Osteoblast (primary cell): ENCODE results near the gene FRMD3. TPM values are rescaled to one million over a fixed set of nuclear protein-coding genes. Genes with fewer than 3 reads are reported as not detected.

Experiments used
- DNase-seq: peaks from one replicate; pipeline ENCODE4 v3.0.0; 2011; ENCODE audit warnings: low spot score, mixed read lengths; ENCODE audit not compliant: insufficient read length; ENCODE audit errors: missing footprints
- H2AFZ ChIP-seq: 2 replicates; pipeline ENCODE4 v1.6.0; 2011; ENCODE audit warnings: mild to moderate bottlenecking, low read length
- H3K27ac ChIP-seq: 2 replicates; pipeline ENCODE4 v1.5.1; 2011; ENCODE audit warnings: mild to moderate bottlenecking, low read depth, low read length, moderate library complexity
- H3K27me3 ChIP-seq: 2 replicates; pipeline ENCODE4 v1.6.0; 2012; ENCODE audit warnings: mild to moderate bottlenecking, control low read depth, inconsistent platforms, low read length, moderate library complexity; ENCODE audit not compliant: insufficient read depth
- H3K36me3 ChIP-seq: 2 replicates; pipeline ENCODE4 v1.5.1; 2011; ENCODE audit warnings: mild to moderate bottlenecking, low read length, control low read depth, moderate library complexity; ENCODE audit not compliant: insufficient read depth
- H3K4me1 ChIP-seq: 2 replicates; pipeline ENCODE4 v1.5.1; 2011; ENCODE audit warnings: mild to moderate bottlenecking, low read length, control low read depth, moderate library complexity; ENCODE audit not compliant: insufficient read depth
- H3K4me2 ChIP-seq: 2 replicates; pipeline ENCODE4 v1.6.0; 2011; ENCODE audit warnings: mild to moderate bottlenecking, low read length; ENCODE audit not compliant: insufficient read depth
- H3K4me3 ChIP-seq: fragments of 200-600 bp; sonication (generic); 3 replicates; pipeline ENCODE4 v1.5.1; 2012; ENCODE audit warnings: mild to moderate bottlenecking, low read length, inconsistent platforms; ENCODE audit not compliant: insufficient read depth
- H3K79me2 ChIP-seq: 2 replicates; pipeline ENCODE4 v1.6.0; 2012; ENCODE audit warnings: mild to moderate bottlenecking, low read length, control low read depth, inconsistent platforms; ENCODE audit not compliant: insufficient read depth
- H3K9me3 ChIP-seq: 2 replicates; pipeline ENCODE4 v1.5.1; 2011; ENCODE audit warnings: low read depth, low read length, control low read depth
- H4K20me1 ChIP-seq: 2 replicates; pipeline ENCODE4 v1.6.0; 2012; ENCODE audit warnings: mild to moderate bottlenecking, low read length, control low read depth; ENCODE audit not compliant: insufficient read depth
- total RNA-seq: library from RNA; depleted of rRNA; stranded (reverse); fragments of >200 nt; gene quantifications from 2 replicates; pipeline ENCODE4 v1.2.3, GENCODE V29; 2012
- TF ChIP-seq, protein P1 (sequence below): IDR thresholded peaks from 2 replicates; pipeline ENCODE4 v1.5.1; 2011; ENCODE audit warnings: mild to moderate bottlenecking, low read depth, low read length, moderate library complexity; ENCODE audit errors: extremely low read depth

FRMD3 gene
- total RNA-seq, 1 donor: 0.36 TPM

DNA sequence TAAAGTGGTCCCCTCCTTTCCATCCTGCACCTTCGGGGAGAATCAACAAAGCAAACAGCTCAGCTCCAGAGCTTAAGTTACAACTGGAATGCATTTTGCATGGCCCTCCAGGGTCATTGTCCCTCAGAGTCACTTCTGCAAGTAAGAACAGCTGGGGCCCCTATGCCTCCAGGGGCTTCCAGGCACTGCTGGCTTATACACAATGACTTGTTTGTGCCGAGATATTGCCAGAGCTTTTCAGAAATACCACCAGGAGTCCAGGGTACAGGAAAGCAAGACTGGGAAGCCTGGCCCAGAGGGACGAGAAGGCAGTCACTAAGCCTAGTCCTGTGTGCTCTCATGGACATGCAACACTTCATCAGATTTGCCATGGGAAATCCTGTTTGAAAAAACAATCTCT, 11.3 kb downstream of the FRMD3 start:
- Histone ChIP-seq H3K27me3 (no peaks in the 10 kb centered on the region), H3K4me3 (no peak overlapping the region), H4K20me1 (no peaks in the 10 kb centered on the region), H3K4me1 (no peaks in the 10 kb centered on the region), H3K79me2 (no peaks in the 10 kb centered on the region), H2AFZ (no peak overlapping the region), H3K9me3 (no peaks in the 10 kb centered on the region), H3K27ac (no peak overlapping the region), H3K36me3 (no peaks in the 10 kb centered on the region), H3K4me2 (no peak overlapping the region)
- DNase-seq: no peak
- TF ChIP-seq, protein P1, sequence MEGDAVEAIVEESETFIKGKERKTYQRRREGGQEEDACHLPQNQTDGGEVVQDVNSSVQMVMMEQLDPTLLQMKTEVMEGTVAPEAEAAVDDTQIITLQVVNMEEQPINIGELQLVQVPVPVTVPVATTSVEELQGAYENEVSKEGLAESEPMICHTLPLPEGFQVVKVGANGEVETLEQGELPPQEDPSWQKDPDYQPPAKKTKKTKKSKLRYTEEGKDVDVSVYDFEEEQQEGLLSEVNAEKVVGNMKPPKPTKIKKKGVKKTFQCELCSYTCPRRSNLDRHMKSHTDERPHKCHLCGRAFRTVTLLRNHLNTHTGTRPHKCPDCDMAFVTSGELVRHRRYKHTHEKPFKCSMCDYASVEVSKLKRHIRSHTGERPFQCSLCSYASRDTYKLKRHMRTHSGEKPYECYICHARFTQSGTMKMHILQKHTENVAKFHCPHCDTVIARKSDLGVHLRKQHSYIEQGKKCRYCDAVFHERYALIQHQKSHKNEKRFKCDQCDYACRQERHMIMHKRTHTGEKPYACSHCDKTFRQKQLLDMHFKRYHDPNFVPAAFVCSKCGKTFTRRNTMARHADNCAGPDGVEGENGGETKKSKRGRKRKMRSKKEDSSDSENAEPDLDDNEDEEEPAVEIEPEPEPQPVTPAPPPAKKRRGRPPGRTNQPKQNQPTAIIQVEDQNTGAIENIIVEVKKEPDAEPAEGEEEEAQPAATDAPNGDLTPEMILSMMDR: no peak

DNA sequence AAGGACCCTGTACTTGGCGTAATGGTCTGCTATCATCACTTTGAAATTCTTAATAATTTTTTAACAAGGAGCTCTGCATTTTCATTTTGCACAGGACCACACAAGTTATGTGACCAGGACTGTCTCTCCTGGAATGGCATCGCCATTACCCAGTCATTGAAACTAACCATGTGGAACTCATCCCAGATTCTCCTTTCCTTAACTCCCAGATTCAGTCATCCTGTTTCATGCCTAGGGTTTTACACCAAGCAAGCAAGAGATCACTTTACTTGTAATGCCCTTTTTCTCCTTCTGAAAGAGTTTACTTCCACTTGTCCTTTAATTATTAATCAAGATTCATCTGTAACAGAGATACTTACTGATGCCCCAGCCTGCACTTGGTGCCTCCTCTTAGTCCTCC, 12.0 kb downstream of the FRMD3 start:
- Histone ChIP-seq H3K36me3 (no peaks in the 10 kb centered on the region), H3K27me3 (no peaks in the 10 kb centered on the region), H4K20me1 (no peaks in the 10 kb centered on the region), H3K9me3 (no peaks in the 10 kb centered on the region), H3K4me1 (no peaks in the 10 kb centered on the region), H3K79me2 (no peaks in the 10 kb centered on the region), H3K4me2 (no peak overlapping the region), H3K4me3 (no peak overlapping the region), H2AFZ (no peak overlapping the region), H3K27ac (no peak overlapping the region)
- DNase-seq: no peak
- TF ChIP-seq, protein P1: no peak

DNA sequence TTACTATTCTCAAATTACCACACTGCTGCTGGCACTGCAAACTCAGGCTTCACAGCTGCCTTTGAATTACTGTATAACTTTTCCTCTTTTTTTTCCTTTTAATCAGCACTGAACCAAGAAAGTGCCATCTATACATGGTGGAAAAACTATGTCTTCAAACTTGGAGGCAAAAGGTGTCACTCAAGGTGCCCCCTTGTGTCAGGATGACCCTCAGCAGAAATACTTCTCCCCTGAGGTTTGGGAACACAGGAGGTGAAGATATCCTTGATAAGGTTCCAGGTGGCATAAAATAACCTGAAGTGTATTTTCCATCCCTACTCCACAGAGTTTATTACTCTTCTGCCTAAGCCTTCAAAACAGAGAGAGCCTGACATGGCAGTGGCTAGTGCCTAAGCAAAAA, 14.5 kb downstream of the FRMD3 start:
- H2AFZ ChIP-seq: no peak overlapping the region
- H3K4me1 ChIP-seq: no peaks in the 10 kb centered on the region
- no peak overlapping the region for H3K4me3 ChIP-seq
- DNase-seq: no peak
- H4K20me1 ChIP-seq: no peaks in the 10 kb centered on the region
- H3K9me3 ChIP-seq: no peaks in the 10 kb centered on the region
- TF ChIP-seq, protein P1: no peak
- H3K4me2 ChIP-seq: no peak overlapping the region
- no peaks in the 10 kb centered on the region for H3K79me2 ChIP-seq
- H3K27ac ChIP-seq: no peak overlapping the region
- H3K27me3 ChIP-seq: no peaks in the 10 kb centered on the region
- H3K36me3 ChIP-seq: no peaks in the 10 kb centered on the region

DNA sequence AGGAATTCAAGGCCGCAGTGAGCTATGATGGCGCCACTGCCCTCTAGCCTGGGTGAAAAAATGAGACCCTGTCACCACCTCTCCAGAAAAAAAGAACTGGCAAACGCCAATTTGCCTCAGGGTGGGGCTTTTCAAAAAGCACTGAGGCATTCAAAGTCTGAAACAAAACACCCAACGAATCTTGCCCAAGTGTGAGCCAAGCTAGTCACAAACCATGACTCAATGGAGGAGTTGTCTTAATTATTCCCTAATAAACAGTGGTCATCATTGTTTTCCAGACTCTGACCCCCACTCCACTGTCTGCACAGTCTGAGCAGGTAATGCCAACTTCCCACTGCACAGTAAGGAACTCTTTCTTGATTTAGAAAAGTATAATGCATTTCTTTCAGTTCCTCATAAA, 16.8 kb downstream of the FRMD3 start:
- H3K9me3 ChIP-seq: no peaks in the 10 kb centered on the region
- no peaks in the 10 kb centered on the region for H3K27me3 ChIP-seq
- H3K4me3 ChIP-seq: no peak overlapping the region
- H3K79me2 ChIP-seq: no peaks in the 10 kb centered on the region
- no peak overlapping the region for H3K27ac ChIP-seq
- no peak overlapping the region for H2AFZ ChIP-seq
- H4K20me1 ChIP-seq: no peaks in the 10 kb centered on the region
- no peak overlapping the region for H3K4me2 ChIP-seq
- TF ChIP-seq, protein P1: no peak
- no peaks in the 10 kb centered on the region for H3K36me3 ChIP-seq
- no peak for DNase-seq
- H3K4me1 ChIP-seq: no peaks in the 10 kb centered on the region
